Activated CD8-positive, alpha-beta memory T cell treated with anti-CD3 and anti-CD28 coated beads for 36 hours (primary cell): ENCODE data around the gene NRXN3. TPM values are rescaled to one million over a fixed set of nuclear protein-coding genes. Genes with fewer than 3 reads are reported as not detected.

ENCODE experiments used
- CTCF ChIA-PET: fragments of 350-600 bp; sonication (Branson Sonifier 250); formaldehyde crosslinking; loops from one replicate; lab custom pipeline; 2021; ENCODE audit warnings: antibody characterized with exemption; lab: Charles Lee
- POLR2A ChIA-PET: fragments of 350-600 bp; sonication (Branson Sonifier 250); formaldehyde crosslinking; loops from one replicate; lab custom pipeline; 2021; ENCODE audit warnings: antibody characterized with exemption; lab: Charles Lee
- total RNA-seq, 2 experiments: library from RNA; stranded (reverse); gene quantifications; one replicate each; pipeline ENCODE4 v1.2.3, GENCODE V29; 2021

NRXN3 gene
- total RNA-seq, 2 experiments from 2014 or later: not detected

GRCh38 chr14:78605025-78605762 is 435.0 kb downstream of the NRXN3 start:
- ChIA-PET CTCF (no interaction called here), POLR2A (no interaction called here)

- POLR2A ChIA-PET: no interaction called here
- CTCF ChIA-PET: no interaction called here
Measured at GRCh38 chr14:78605897-78606500, 435.8 kb downstream of the NRXN3 start.

DNA sequence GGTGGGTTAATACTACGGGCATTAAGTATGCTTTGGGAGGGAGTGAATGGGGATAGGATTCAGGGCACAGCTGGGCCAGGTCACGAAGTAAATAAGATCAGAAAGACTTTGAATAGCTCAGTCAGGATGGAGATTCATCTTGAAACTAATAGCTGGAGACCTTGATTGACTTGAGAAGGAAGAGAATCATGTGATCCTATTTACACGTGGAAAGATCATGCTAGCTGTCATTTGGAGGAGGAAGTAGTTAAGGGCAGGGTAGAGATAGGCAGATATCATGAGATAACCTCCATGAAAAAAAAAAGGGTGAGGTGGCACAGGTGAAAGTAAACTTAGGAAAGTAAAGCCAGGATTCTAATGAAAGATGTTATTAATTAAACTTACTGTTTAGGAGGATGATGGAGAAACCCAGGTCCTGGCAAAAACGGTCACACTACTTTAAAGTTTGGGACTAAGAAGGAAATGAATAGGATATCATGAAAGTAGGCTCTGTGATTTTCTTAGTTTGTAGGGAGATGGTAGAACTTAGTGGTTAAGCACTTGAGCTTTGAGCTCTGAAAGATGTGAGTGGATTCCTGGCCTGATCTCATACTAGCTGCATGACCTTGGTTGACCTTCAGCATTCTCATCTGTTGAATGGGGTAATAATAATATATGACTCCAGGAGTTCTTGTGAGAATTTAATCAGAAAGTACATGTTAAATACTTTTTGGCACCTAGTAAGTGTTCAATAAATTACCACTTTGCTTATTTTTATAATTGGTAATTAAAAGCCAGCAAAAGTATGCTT is 439.0 kb downstream of the NRXN3 start:
- CTCF ChIA-PET: no interaction called here
- POLR2A ChIA-PET: interaction anchor here (0.6 kb wide), 1 partner anchor 942 kb away, joined by 3 read pairs; no protein-coding TSS in a partner anchor

- CTCF ChIA-PET: no interaction called here
- POLR2A ChIA-PET: no interaction called here
Measured at GRCh38 chr14:78610994-78611393, 440.8 kb downstream of the NRXN3 start.

DNA sequence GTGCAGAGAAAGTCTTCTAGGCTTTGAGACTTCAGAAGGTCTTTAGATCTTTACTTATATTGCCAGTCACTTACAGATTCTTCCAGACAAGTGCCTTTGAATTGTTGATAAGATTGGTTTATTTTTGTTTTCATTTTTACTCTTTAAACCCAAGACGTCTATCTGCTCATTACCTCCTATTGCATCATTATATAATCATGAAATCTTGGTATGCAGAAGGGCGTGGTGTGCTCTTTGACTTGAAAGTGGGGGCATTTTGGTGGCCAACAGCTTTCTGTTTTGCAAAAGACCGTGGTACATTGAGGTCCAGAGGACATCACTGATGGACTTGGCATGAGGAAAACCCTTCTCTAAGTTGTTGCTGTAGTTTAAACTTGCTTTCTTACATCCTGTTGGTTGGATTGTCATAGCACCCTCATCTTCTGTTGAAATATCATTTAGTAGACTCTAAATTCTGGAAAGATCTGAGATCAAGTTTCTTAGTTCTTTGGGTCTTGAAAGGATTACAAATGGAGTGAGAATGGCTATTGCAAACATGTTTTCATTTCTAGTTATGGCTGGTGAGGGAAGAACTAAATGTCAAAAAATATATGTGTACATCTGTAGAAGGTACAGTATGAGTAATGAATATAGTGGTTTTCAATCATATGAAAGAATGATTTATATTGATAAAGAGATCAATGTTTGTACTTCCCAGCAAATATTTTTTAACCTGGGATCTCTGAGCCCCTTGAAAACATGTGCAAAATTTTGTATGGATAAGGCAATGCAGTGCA is 441.8 kb downstream of the NRXN3 start:
- POLR2A ChIA-PET: no interaction called here
- CTCF ChIA-PET: no interaction called here

DNA sequence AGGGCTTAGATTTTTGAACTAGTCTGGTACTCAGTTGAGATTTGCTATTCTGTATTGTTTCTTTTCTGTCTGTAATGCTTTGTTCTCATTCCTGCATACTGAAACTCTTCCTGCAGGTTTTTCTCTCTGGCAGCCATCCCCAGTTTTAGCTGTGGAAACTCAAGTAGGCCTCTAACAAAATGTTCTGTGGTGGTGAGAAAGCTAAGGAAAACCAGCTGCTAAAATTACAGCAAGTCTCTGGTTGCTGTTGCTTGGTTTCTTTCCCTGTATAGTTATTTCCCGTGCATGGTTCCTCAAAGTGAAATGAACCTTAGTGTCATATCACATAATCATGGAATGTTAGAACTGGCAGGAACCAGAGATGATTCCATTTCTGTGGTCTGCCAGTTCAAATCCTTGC is 442.5 kb downstream of the NRXN3 start:
- ChIA-PET POLR2A (no interaction called here), CTCF (no interaction called here)

- ChIA-PET POLR2A (no interaction called here), CTCF (no interaction called here)
Measured at GRCh38 chr14:78614593-78614992, 444.4 kb downstream of the NRXN3 start.

DNA sequence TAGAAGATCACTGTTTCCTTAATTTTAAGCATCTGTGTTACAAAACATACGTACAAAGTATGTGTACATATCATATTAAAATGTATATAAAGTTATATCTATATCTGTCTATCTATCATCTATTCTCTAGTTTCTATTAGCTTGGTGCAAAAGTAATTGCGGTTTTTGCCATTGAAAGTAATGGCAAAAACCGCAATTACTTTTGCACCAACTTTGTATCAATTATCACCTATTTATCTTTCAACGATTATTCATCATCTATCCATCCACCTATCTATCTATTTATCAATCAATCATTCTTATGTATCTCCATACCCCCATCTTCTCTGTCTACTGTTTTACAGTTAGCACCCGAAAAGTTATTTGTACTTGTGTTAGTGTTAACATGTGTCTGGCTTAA is 447.6 kb downstream of the NRXN3 start:
- POLR2A ChIA-PET: no interaction called here
- CTCF ChIA-PET: no interaction called here

DNA sequence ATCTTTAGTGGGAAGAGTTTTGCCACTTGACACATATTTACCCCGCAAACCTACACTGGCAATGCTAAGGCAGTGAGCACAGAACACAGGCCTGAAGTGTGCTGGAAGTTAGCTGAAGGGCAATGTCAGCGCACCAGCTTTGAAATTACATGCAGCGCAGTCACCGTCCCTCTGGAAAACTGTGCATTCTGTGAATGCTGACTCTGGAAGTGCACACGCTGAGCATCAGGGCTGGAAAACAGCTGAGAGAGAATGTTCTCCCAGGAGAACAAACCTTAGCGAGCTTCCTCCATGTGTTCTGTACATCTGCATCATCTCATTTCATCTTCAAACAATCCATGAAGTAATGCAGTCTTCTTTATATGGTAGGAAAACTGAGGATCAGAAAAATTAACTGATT is 448.2 kb downstream of the NRXN3 start:
- ChIA-PET CTCF (interaction anchor here (0.7 kb wide), 1 partner anchor 192 kb away, joined by 3 read pairs; no protein-coding TSS in a partner anchor), POLR2A (no interaction called here)

DNA sequence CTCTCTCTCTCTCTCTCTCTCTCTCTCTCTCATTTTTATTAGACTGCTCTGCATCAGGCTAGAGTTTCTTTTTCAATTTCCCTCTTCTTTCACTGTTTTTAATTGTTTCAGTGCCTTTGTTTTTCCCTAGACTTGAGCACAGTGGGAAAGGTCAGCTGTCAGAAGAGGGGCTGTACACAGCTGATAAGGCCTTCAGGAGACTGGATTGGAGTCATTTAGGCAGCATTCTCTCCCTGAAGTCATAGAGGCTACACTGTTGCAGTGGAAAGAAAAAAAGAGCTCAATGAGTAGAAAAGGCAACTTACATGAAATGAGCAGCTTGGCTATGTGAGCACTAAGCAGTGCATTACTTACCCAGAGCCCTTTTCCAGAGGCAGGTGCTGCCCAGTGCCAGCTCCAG is 456.9 kb downstream of the NRXN3 start:
- CTCF ChIA-PET: no interaction called here

DNA sequence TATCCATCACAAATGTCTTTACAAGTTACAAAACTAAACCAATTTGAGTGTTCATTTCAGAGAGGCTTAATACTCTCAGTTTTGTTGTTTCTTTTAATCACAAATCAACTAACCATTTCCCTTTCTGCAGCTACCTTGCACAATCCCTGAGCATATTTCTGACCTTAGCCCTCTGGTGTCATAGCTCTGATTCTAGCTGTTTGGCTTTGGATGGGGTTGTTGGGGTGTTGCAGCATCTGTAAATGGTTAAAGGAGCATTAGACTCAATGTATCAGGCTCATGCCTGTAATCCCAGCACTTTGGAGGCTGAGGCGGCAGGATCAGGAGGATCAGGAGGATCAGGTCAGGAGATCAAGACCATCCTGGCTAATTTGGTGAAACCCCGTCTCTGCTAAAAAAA is 461.4 kb downstream of the NRXN3 start:
- ChIA-PET POLR2A (no interaction called here), CTCF (no interaction called here)

More for the DNA sequence above, 456.9 kb downstream of the NRXN3 start:
- POLR2A ChIA-PET: no interaction called here

- CTCF ChIA-PET: no interaction called here
- POLR2A ChIA-PET: no interaction called here
Measured at GRCh38 chr14:78633752-78634151, 463.6 kb downstream of the NRXN3 start.

DNA sequence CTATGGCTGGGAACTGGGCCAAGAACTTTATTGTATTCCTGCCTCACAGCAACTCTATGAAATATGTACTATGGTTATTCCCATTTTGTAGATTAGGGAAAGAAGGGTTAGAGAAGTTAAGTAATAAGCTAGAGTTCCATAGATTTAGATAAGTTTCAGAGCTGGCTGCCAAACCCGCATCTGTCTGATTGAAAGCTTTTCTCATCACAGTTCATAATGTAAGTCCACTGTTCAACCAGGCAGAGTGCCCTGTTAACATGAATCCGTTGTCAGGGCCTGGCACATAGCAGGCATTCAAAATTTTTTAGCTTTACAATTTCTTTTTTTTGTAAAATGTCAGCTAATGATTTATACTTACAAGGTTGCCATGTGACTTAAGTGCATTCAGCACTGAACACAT is 467.3 kb downstream of the NRXN3 start:
- ChIA-PET CTCF (no interaction called here), POLR2A (no interaction called here)

DNA sequence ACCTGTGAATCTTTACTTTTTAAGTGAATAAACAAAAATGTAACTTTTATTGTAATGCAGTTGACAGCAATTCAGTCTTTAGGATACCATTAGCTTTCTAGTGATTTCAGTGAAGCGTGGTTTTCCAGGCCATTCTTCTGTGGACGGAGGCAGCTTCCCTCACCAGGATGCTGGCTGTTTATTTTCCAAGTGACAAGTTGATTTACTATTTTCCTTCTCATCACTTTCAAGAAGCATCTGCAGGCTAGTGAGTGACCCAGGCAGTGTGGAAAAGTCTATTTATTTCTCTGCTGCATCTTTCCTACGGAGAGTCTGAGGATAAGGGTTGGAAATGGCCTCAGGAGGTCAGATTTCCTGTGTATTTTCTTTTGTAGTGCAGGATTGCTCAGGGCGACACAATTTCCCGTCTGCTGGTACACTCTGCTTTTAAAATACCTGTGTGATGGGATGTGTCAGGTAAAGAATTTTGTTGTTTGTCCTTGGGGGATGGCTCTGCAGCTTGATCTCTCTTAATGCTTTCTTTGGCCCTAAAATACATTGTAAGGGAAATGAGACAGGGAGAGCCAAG is 467.8 kb downstream of the NRXN3 start:
- ChIA-PET POLR2A (interaction anchor here (0.6 kb wide), 1 partner anchor 91 kb away, joined by 4 read pairs; no protein-coding TSS in a partner anchor), CTCF (no interaction called here)

DNA sequence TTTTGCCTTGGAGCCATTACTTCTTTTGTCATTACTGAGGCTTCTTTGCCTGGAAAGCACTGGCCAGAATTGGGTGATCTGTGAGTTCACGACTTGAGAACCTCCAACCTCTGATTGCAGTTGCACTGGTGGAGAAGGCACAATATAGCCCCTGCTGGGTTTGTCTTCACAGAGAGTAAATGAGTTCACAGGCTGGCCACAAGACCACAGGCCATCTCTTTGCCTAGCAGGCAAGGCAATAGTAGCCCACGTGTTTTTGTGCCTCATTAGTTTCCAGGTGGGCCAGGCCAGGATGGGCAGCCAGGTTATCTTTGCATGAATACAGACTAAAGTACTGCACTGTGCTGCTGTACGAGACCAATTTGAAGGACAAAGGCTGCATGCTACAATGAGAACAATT is 468.8 kb downstream of the NRXN3 start:
- ChIA-PET POLR2A (no interaction called here), CTCF (no interaction called here)

DNA sequence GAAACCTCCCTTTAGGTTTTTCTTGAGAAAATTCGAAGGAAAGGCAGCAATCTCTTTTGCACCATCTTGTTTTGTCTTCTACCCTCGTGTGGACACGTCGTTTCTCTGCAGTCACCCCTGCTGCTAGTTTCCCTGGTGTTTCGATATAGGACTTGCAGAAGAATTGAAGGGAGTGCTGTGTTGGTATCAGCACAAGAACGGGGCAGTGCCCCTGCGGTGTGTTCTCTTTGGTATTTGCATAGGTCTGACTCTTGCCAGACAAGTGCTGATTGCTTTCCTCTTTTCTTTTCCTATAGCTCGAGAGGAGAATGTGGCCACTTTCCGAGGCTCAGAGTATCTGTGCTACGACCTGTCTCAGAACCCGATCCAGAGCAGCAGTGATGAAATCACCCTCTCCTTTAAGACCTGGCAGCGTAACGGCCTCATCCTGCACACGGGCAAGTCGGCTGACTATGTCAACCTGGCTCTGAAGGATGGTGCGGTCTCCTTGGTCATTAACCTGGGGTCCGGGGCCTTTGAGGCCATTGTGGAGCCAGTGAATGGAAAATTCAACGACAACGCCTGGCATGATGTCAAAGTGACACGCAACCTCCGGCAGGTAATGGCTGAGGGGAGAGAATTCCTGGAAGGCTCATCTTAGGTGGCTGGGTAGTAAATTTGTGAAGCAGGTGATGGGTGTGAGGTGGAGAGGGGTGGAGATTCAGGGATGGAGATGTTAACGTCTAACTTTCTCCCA is 474.8 kb downstream of the NRXN3 start:
- CTCF ChIA-PET: no interaction called here
- POLR2A ChIA-PET: no interaction called here

- ChIA-PET CTCF (no interaction called here), POLR2A (no interaction called here)
Measured at GRCh38 chr14:78652727-78653126, 482.6 kb downstream of the NRXN3 start.

GRCh38 chr14:78653173-78653572 is 483.0 kb downstream of the NRXN3 start:
- ChIA-PET CTCF (no interaction called here), POLR2A (no interaction called here)

- ChIA-PET CTCF (no interaction called here), POLR2A (no interaction called here)
Measured at GRCh38 chr14:78657451-78657850, 487.3 kb downstream of the NRXN3 start.
